NCI-H146 treated with DMSO at 0.1 percent for 48 hours (cell line): ENCODE measurements around the gene ATP11A.
A peak's percentile ranks its signal among the peaks of the same experiment; 100 is the strongest.
"Not testable (repeated sequence)": the region's sequence is repeated elsewhere in the genome, so short reads cannot be mapped to it uniquely, and the experiment has no call there.

ENCODE experiments used
- DNase-seq: peaks from one replicate; lab custom pipeline; 2025; ENCODE audit not compliant: unreplicated experiment; lab: John Stamatoyannopoulos, UW

ATP11A gene

GRCh38 chr13:112873851-112874750 is 184.3 kb downstream of the ATP11A start:
- peak; percentile 41 for DNase-seq

GRCh38 chr13:112874751-112875300 is 185.0 kb downstream of the ATP11A start:
- DNase-seq: no peak

- no peak for DNase-seq
Observed at GRCh38 chr13:112875627-112876026, 185.8 kb downstream of the ATP11A start.

DNA sequence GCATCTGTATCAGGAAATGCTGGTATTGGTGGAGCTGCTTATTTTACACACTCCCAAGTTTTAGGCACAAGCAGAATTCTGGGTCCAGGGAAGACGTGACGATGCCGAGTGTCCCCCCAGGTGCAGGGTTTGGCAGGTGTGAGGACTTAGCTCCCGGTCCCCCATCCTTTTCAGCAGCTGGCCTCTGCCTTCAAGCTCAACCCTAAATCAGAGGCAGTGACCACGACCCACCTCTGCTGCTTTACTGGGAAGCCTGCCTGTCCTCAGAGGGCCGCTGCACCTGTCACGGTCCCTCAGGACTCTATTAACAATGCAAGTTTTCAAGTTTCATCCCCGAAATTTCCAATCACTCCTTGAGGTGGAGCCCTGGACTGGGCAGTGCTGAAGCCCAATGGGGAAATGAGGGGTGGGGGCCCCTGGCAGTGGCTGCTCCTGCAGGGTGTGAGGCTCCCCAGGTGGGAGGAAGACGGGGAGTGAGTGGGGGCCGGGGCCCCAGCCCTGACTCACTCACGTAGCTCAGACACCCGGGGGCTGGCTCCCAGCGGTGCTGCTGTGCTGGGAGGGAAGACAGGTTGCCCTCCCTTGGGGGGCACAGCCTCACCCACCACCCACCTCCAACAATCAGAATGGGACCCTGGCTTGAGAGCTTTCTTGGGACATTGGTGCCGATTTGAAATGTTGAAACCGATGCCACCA is 186.6 kb downstream of the ATP11A start:
- DNase-seq: no peak

- no peak for DNase-seq
Observed at GRCh38 chr13:112877066-112877465, 187.2 kb downstream of the ATP11A start.

DNA sequence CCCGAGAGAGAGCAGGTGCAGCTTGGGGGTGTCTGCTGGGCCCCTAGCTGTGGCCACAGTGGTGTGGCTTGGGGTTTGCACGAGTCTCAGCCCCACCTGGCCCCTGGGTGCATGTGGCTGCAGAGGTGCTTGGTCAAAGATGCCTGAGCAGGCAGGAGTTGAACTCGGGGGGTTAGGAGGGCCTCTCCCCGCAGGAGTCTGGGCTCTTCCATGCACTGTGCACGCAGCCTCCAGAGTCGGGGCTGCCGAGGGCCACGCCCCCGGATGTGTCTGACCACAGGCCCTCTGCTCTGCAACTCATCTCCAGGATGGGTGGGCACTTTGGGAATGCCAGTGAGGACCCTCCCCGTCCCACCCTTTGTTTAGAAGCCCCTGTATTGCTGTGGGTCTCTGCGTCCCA is 187.7 kb downstream of the ATP11A start:
- no peak for DNase-seq

DNA sequence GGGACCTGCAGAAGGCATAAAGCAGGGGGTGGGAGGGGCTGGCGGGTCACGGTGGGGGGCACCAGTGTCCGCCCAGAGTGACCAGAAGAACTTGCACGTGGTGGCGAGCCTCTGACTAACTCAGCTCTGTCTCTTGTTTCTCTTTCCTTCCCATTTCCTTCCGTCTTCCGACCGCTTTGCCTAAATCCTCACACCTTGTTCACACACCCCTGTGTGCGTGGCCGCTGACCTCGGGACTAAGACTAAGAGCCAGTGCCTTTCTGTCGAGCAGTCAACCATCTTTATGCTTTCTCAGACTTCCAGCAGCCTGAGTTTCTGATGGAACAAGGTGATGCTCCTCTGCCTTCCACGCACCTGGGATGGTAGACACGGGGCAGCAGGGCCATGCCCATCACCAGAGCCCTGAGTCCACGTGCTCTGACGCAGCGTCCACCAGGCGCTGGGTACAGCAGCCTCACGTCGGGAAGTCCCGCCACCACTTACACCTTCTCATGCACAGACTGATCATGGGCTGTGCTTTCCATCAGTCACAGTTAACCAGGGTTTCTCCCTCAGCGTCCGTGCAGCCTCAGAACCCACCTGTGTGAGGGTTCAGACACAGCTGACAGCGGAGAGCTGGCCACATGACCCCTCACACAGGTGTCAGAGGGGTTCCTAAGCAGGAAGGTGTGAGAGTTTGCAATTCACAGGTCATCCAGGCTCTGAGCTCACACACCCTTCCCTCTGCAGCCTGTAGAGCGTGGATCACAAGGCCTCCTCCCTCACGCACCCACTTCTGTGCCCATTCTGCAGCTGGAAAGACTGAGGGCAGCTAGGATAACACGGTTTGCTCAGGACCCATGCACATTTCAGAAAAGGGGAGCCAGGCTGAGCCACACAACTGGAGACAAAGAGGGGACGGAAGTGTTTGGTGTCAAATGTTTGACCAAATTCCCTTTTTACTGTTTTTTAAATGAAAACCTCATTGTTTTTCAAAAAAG is 188.4 kb downstream of the ATP11A start:
- no peak for DNase-seq

DNA sequence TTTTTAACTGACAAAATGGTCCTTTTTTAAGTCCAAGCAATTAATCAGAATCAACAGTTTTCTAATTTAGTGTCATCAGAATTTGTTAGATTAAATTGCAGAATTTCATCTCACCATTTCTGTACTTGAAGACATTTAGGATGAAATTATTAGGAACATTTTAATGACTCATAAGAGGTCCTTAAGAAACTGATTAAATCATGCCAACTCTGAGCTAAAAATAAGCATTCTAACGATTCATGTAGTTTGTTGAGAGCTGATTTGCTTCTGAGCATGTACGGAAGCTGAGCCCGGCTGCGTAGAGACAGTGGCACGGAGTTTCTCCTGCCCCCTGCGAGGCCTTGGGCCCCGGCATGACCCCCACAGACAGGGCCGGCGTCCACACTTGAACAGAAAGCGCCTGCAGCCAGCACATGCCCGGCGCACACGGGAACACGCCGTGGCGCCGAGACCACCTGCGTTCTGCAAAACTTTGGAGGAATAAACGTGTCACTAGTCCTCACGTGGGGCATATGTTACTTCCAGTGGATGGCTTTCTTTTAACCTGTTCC is 189.5 kb downstream of the ATP11A start:
- DNase-seq: no peak

DNA sequence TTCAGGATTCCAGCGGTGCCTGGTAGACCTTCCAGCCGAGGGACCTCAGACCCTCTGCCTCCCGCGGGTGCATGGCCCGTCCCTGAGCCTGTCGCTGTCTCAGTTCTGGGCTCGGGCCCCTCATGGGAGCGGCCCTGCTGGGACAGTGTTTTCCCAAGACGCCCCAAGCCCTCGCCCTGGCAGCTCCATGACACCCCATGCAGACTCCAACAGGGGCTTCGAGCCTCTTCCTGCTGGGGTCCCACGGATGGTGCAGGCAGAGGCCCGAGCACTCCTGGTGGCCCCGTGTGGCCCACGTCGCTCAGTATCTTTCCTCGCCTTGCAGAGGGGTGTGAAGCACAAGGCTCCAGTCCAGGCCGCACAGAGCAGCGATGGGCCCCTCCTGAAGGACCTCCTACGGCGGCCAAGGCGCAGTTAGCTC is 190.4 kb downstream of the ATP11A start:
- DNase-seq: no peak

- DNase-seq: no peak
Observed at GRCh38 chr13:112880976-112881540, 191.2 kb downstream of the ATP11A start.

GRCh38 chr13:112881656-112882554 is 192.1 kb downstream of the ATP11A start:
- no peak for DNase-seq

- no peak for DNase-seq
Observed at GRCh38 chr13:112882555-112883024, 192.8 kb downstream of the ATP11A start.

GRCh38 chr13:112883241-112883945 is 193.6 kb downstream of the ATP11A start:
- DNase-seq: no peak

- DNase-seq: not testable (repeated sequence)
Observed at GRCh38 chr13:112884700-112885099, 194.9 kb downstream of the ATP11A start.

GRCh38 chr13:112885242-112885781 is 195.5 kb downstream of the ATP11A start:
- DNase-seq: no peak

GRCh38 chr13:112885782-112886268 is 196.0 kb downstream of the ATP11A start:
- peak; percentile 93 for DNase-seq

- peak; percentile 25 for DNase-seq
Observed at GRCh38 chr13:112887151-112887550, 197.3 kb downstream of the ATP11A start.

DNA sequence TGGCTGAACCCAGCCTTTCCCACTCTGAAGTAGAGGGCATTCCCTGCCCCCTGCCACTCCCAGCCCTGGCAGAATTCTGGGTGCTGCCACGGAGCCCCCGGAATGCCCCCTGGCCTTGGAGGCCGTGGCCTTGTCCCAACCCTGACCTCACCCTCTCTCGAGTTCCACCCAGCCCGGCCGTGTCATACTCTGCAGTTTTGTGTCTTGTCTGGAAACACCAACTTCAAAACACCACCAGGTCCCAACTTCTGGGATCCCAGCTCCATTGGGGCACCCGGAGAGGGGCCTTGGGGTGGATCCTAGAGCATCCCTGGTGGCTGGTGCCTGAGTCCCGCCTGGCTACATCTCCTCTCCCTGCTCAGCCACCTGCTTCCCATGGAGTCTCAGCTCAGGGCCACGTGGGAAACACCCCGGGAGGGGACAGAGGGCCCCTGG is 197.7 kb downstream of the ATP11A start:
- DNase-seq: no peak
